Epithelial cell of proximal tubule (primary cell): Measurements from ENCODE around the gene HCN1. TPM values are rescaled to one million over a fixed set of nuclear protein-coding genes. Genes with fewer than 3 reads are reported as not detected.
A peak's percentile ranks its signal among the peaks of the same experiment; 100 is the strongest.
"Not testable (repeated sequence)": the region's sequence is repeated elsewhere in the genome, so short reads cannot be mapped to it uniquely, and the experiment has no call there.

ENCODE experiments used
- DNase-seq: peaks from one replicate; pipeline ENCODE4 v3.0.0-alpha.2; 2011; ENCODE audit warnings: low read depth
- H3K4me3 ChIP-seq: 2 replicates; pipeline ENCODE4 v1.5.1; 2011; ENCODE audit warnings: low read depth, mild to moderate bottlenecking, low read length
- total RNA-seq: library from RNA; depleted of rRNA; stranded (reverse); fragments of >200 nt; gene quantifications from 2 replicates; pipeline ENCODE4 v1.2.3, GENCODE V29; 2015
- TF ChIP-seq, protein P1 (sequence below): conservative IDR thresholded peaks from 2 replicates; pipeline ENCODE4 v1.5.1; 2012; ENCODE audit warnings: low read depth, mild to moderate bottlenecking, low read length

The HCN1 gene
- total RNA-seq, 1 donor from 2014 or later, result not detected

DNA sequence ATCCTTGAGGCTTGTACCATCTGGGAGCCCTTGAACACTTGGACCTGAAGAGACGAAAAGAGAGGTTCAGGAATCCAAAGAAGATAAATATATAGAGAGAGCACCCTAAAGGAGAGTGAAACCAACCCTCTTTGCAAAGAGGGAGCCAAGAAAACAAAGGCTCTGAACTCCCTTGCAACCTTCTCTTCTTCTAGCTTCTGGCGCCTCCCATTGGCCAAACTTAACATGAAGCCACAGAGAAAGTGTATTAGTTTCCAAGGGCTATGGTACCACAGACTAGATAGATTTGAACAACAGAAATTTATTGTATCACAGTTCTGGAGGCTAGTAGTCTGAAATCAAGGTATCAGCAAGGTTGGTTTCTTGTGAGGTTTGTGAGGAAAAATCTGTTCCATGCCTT, 175.1 kb downstream of the HCN1 start:
- TF ChIP-seq, protein P1, sequence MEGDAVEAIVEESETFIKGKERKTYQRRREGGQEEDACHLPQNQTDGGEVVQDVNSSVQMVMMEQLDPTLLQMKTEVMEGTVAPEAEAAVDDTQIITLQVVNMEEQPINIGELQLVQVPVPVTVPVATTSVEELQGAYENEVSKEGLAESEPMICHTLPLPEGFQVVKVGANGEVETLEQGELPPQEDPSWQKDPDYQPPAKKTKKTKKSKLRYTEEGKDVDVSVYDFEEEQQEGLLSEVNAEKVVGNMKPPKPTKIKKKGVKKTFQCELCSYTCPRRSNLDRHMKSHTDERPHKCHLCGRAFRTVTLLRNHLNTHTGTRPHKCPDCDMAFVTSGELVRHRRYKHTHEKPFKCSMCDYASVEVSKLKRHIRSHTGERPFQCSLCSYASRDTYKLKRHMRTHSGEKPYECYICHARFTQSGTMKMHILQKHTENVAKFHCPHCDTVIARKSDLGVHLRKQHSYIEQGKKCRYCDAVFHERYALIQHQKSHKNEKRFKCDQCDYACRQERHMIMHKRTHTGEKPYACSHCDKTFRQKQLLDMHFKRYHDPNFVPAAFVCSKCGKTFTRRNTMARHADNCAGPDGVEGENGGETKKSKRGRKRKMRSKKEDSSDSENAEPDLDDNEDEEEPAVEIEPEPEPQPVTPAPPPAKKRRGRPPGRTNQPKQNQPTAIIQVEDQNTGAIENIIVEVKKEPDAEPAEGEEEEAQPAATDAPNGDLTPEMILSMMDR, result peak; percentile 88
- peak overlapping the region; percentile 18 for H3K4me3 ChIP-seq
- DNase-seq, result no peak

DNA sequence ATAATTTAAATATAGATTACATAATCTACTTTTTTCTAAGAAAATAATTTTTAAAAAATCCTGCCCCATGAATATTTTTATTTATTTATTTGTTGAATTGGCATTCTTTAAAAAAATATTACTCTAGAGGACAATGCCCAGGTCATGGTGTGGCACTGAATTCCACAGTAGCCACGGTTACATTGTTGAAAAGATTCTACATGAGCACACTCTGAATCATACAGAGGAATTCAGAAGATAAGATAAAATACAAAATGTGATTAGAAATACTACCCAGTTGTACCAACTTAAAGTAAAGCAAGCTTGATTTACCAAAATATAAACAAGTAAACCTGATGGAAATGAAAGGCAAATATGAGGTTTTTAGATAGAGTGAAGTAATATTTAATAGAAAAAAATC, 183.7 kb downstream of the HCN1 start:
- no peak for DNase-seq
- H3K4me3 ChIP-seq, result no peak overlapping the region
- TF ChIP-seq, protein P1, result no peak

DNA sequence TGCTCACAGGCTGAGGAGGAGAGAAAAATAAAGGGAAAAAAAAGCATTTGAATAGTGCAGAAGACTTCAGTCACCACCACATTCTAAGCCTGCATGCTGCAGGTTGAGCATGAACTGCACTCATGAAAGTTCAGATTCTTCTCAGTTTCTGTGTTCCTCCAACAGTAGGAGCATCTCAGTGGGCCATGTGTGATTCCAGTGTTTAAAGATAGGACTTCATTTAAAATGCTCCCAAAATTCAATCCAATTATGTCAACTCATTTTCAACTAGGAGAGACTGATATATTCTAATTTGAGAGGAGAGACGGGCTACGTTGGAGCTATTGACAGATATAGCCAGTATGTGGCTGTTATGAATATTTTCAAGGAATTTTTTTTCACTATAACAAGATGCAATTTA, 186.8 kb downstream of the HCN1 start:
- TF ChIP-seq, protein P1, result no peak
- no peak overlapping the region for H3K4me3 ChIP-seq
- no peak for DNase-seq

DNA sequence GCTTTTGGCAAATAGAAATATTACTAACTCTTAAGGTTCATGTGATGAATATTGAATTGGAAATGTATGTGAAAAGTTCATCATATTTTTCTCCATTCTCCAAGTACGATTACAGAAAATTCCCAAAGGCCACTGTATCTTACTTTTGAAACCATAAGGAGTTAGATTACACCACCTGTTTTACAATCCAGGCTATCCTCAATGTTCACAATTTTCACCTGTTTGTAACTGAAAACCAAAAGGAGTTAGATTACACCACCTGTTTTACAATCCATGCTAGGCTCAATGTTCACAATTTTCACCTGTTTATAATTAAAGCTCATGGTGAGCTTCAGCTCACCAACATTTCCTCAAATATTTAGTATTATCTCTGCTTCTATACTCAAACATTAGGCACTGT, 188.0 kb downstream of the HCN1 start:
- DNase-seq, result no peak
- TF ChIP-seq, protein P1, result no peak
- H3K4me3 ChIP-seq, result no peak overlapping the region

DNA sequence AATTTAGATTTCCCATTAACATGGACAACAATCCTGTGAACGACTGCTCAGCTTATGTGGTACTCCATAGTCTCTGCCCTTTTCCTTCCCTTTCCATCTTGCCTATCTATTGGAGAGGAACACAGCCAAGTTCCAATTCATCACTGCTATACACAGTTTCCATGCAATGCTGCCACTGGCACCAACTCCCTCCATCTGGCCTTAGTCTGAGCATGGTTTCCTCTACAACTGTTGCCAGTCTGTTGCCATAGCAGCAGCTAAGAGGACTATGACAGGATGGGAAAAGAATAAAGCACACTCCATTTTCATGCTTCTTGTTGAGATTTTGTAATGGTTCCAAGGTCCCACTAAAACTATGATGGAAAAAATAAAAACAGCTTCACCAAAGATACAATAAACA, 189.0 kb downstream of the HCN1 start:
- no peak overlapping the region for H3K4me3 ChIP-seq
- TF ChIP-seq, protein P1, result no peak
- DNase-seq, result no peak

DNA sequence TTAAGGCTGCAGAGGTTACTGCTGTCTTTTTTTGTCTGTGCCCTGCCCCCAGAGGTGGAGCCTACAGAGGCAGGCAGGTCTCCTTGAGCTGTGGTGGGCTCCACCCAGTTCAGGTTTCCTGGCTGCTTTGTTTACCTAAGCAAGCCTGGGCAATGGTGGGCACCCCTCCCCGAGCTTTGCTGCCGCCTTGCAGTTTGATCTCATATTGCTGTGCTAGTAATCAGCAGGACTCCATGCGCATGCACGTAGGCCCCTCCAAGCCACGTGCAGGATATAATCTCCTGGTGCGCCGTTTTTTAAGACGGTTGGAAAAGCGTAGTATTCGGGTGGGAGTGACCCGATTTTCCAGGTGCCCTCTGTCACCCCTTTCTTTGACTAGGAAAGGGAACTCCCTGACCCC, 197.2 kb downstream of the HCN1 start:
- DNase-seq, H3K4me3 ChIP-seq: not testable (repeated sequence)

DNA sequence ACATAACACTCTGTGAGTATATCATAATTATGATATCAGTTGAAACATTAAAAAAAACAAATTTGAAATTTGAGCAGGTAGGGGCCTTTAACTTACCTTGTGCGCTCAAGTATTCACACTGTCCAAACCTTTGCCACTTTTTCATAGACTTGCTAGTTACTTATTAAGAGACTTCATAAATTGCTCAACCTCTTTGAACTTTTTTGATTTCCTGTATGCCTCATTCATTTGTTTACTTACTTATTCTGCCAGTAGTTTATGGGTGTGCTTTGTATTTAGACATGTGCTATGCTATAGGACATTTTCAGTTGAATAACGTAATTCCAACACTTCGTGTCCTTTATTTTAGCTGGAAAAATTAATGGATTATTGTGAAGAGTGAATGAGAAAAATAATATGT, 204.8 kb downstream of the HCN1 start:
- peak; percentile 43 for DNase-seq
- TF ChIP-seq, protein P1, result no peak
- H3K4me3 ChIP-seq, result no peak overlapping the region

DNA sequence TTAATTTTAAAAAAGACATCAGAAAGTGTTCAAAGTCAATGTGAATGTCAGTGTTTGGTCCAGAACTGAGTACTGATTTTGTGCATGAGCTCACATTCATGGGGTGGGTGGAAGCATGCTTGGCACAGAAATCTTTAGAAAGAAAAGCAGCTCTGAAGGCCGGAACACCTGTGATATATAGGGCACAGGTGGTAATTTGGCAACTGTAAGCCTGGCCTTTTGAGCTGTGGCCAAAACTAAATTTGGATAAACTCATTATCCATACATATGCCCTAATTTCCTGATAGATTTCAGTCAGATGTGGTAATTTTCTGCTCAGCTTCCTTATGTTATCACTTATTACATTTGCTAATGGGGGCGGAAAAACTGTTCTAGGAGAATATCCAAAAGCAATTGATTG, 211.4 kb downstream of the HCN1 start:
- no peak for DNase-seq
- TF ChIP-seq, protein P1, result no peak
- no peak overlapping the region for H3K4me3 ChIP-seq
